Raji (cell line): ENCODE results near the gene GZMM.

ENCODE experiments used
- POLR2A ChIP-seq: IDR thresholded peaks from 2 replicates; pipeline ENCODE4 v1.6.1; 2011; ENCODE audit warnings: low read depth, low read length, control low read depth; ENCODE audit not compliant: insufficient read depth

The GZMM gene

GRCh38 chr19:560121-560520, 16.3 kb downstream of the GZMM start:
- no peak for TF ChIP-seq POLR2A

- no peak for TF ChIP-seq POLR2A
These were observed 22.6 kb downstream of the GZMM start for GRCh38 chr19:566403-566802.

DNA sequence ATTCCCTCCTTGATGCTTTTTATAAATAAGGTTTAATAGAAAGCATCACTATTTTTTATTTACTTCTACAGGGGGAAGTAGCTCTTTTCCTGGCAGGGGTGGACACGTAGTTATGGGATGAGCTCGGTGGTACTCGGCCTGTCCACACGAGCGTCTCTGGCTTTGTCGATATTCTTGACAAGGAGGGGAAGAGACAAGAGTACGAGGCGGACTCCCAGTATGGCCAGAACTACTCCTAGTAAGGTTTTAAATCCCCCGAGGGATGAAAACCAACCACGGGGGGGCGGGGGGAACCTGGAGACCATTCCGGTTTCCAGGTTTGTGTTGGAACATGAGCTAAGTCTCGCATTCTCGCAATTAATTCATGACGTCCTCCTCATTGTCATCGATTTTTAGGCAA, 23.0 kb downstream of the GZMM start:
- no peak for TF ChIP-seq POLR2A

DNA sequence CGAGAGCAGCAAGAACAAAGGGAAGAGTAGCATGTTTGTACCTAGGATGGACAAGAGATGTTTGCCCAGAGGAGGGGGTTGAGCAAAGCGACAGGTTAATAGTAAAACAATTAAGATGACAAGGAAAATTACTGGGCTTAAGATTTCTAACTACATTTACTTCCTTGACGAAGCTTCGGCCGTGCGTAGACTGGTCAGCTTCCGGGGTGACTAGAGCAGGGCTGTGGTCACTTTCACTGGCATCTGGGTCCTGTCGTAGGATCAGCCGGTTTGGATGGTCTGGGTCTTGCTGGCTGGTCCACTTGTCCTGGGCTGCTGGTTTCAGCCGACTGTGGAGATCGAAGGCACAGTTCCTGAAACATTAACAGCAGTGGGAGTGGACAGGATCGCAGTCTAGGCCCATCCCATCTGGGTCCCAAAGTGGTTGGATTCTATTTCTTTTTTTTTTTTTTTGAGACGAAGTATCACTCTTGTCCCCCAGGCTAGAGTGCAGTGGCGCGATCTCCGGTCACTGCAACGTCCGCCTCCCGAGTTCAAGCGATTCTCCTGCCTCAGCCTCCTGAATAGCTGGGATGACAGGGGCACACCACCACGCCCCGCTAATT, 23.5 kb downstream of the GZMM start:
- TF ChIP-seq POLR2A: no peak

DNA sequence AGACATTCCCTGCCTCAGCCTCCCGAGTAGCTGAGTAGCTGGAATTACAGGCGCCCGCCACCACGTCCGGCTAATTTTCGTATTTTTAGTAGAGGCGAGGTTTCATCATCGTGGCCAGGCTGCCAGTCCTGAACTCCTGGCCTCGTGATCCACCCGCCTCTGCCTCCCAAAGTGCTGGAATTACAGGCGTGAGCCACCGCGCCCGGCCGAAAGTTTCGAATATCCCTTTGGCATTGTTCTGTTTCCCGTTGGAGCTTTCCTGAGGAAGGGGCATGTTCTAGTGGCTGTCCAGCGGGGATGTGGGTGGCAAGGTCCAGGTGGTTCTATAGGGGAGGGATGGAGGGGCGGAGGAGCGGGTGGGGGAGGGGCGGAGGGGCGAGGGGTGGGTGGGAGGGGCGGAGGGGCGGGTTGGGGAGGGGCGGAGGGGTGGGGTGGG, 26.4 kb downstream of the GZMM start:
- no peak for TF ChIP-seq POLR2A

- TF ChIP-seq POLR2A: peak; percentile 72
These were observed 27.2 kb downstream of the GZMM start for GRCh38 chr19:570937-571565.

- TF ChIP-seq POLR2A: no peak
These were observed 27.7 kb downstream of the GZMM start for GRCh38 chr19:571566-571974.

GRCh38 chr19:572140-572742, 28.4 kb downstream of the GZMM start, which contains the start of gene BSG:
Gene BSG (plus strand): TSS chr19:572596. CDS start chr19:572635, 39 bp downstream.
- TF ChIP-seq POLR2A: peak; percentile 89

- no peak for TF ChIP-seq POLR2A
These were observed 29.1 kb downstream of the GZMM start for GRCh38 chr19:572743-573518.

- TF ChIP-seq POLR2A: no peak
These were observed 29.6 kb downstream of the GZMM start for GRCh38 chr19:573519-573825.

GRCh38 chr19:574658-575526, 31.0 kb downstream of the GZMM start:
- no peak for TF ChIP-seq POLR2A

DNA sequence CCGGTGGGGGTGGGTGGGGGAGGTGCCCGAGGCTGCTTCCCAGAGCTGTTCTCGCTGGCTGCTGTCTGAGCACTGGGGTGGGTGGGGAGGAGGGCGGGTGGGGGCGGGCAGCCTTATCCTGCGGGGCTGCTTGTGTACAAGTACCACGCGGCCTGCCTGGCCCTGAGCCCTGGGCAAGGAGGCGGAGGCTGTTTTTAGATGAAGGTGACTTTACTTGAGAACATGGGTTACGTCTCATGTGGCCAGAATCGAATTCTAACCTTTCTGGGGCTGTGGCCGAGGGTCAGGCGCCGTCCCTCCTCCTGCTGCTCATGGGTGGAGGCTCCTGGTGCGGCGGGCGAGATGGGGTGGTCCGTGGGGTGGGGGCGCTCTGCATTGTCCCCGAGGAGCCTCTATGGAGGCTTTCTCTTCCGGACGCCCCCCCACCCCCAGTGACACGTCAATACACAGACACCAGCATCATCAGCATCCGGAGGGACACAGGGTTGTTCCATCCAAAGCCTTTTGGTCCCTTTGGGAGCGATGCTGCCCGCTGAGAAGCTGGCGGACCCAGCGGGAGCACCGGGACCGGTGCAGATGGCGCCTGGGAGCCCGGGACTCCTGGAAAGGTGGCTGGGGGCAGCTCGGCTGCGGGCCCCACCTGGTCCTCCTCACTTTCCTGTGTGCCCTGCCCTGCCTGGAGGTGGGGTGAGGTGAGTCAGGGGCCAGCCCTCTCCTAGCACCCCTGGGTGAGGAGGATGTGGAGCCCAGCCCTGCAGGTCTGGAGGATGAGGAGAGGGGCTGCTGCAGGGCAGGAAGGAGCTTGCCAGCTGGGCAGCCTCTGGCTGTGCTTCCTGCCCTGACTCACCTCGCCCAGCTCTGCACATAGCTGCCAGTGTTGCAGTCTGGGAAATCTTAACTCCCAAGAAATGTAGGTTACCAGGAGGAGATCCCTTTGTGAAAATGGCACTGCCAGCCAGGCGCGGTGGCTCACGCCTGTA, 32.0 kb downstream of the GZMM start:
- TF ChIP-seq POLR2A: no peak

GRCh38 chr19:576768-577438, 33.0 kb downstream of the GZMM start:
- TF ChIP-seq POLR2A: no peak
